ENCODE measurements around the gene MEA1. TPM values are rescaled to one million over a fixed set of nuclear protein-coding genes. Genes with fewer than 3 reads are reported as not detected.

The MEA1 gene
- total RNA-seq, 3 donors from 2014 or later, result 65.0 to 78.0 (median 76.3) TPM

GRCh38 chr6:43033496-43034189 lies 19.9 kb upstream of the MEA1 start:
- H3K4me1 ChIP-seq, result no peaks in the 10 kb centered on the region
- DNase-seq (ENCODE audit: low spot score in 2 of 2), result no peak
- TF ChIP-seq POLR2A (IDR thresholded peaks at IDR 0.05) (no peak), CTCF (IDR thresholded peaks at IDR 0.05) (no peak), POLR2AphosphoS5 (IDR thresholded peaks at IDR 0.05) (no peak)
- no peak overlapping the region for H3K27ac ChIP-seq
- H3K36me3 ChIP-seq, result peaks cover 11% of the 10 kb centered on the region
- intact Hi-C loops (cut with DNase I; ENCODE audit: low total_unique reads), result no loop called here
- no peaks in the 10 kb centered on the region for H3K27me3 ChIP-seq
- H3K9me3 ChIP-seq, result no peaks in the 10 kb centered on the region
- no peak overlapping the region for H3K4me3 ChIP-seq

GRCh38 chr6:43032326-43032725 lies 18.6 kb upstream of the MEA1 start:
- H3K36me3 ChIP-seq, result peaks cover 9% of the 10 kb centered on the region

GRCh38 chr6:43029120-43029519 lies 15.4 kb upstream of the MEA1 start:
- no peaks in the 10 kb centered on the region for H3K4me1 ChIP-seq
- no peak overlapping the region for H3K4me3 ChIP-seq
- no peak for DNase-seq (ENCODE audit: low spot score in 2 of 2)
- no peaks in the 10 kb centered on the region for H3K9me3 ChIP-seq
- no peaks in the 10 kb centered on the region for H3K27me3 ChIP-seq
- no peak overlapping the region for H3K27ac ChIP-seq
- intact Hi-C loops (cut with DNase I; ENCODE audit: low total_unique reads), result no loop called here
- peaks cover 6% of the 10 kb centered on the region for H3K36me3 ChIP-seq
- TF ChIP-seq POLR2A (IDR thresholded peaks at IDR 0.05) (no peak), CTCF (IDR thresholded peaks at IDR 0.05) (no peak), POLR2AphosphoS5 (IDR thresholded peaks at IDR 0.05) (no peak)

More at GRCh38 chr6:43032326-43032725, 18.6 kb upstream of the MEA1 start:
- Histone ChIP-seq H3K4me3 (no peak overlapping the region), H3K27ac (no peak overlapping the region), H3K27me3 (no peaks in the 10 kb centered on the region), H3K9me3 (no peaks in the 10 kb centered on the region), H3K4me1 (no peaks in the 10 kb centered on the region)
- no peak for DNase-seq (ENCODE audit: low spot score in 2 of 2)
- no peak for TF ChIP-seq POLR2A (IDR thresholded peaks at IDR 0.05)
- TF ChIP-seq POLR2AphosphoS5 (IDR thresholded peaks at IDR 0.05), result no peak
- TF ChIP-seq CTCF (IDR thresholded peaks at IDR 0.05), result no peak
- intact Hi-C loops (cut with DNase I; ENCODE audit: low total_unique reads), result no loop called here

- H3K36me3 ChIP-seq, result peaks cover 6% of the 10 kb centered on the region
Observed at GRCh38 chr6:43026365-43026764, 12.6 kb upstream of the MEA1 start.

More at GRCh38 chr6:43026365-43026764, 12.6 kb upstream of the MEA1 start:
- Histone ChIP-seq H3K4me3 (no peak overlapping the region), H3K9me3 (no peaks in the 10 kb centered on the region), H3K27me3 (no peaks in the 10 kb centered on the region), H3K4me1 (no peaks in the 10 kb centered on the region), H3K27ac (no peak overlapping the region)
- intact Hi-C loops (cut with DNase I; ENCODE audit: low total_unique reads), result no loop called here
- DNase-seq (ENCODE audit: low spot score in 2 of 2), result no peak
- TF ChIP-seq POLR2A (IDR thresholded peaks at IDR 0.05) (no peak), CTCF (IDR thresholded peaks at IDR 0.05) (no peak), POLR2AphosphoS5 (IDR thresholded peaks at IDR 0.05) (no peak)

All from breast epithelium (tissue), 4 donors.